GM12872 (cell line): Measurements from ENCODE around the gene SPATA21.

ENCODE experiments used
- CTCF ChIP-seq: IDR thresholded peaks from 3 replicates; pipeline ENCODE4 v1.5.1; 2011; ENCODE audit warnings: low read depth, mild to moderate bottlenecking, low read length, moderate library complexity; ENCODE audit not compliant: insufficient read depth

Gene SPATA21

GRCh38 chr1:16442265-16442664 is 5.0 kb upstream of the SPATA21 start:
- no peak for TF ChIP-seq CTCF

DNA sequence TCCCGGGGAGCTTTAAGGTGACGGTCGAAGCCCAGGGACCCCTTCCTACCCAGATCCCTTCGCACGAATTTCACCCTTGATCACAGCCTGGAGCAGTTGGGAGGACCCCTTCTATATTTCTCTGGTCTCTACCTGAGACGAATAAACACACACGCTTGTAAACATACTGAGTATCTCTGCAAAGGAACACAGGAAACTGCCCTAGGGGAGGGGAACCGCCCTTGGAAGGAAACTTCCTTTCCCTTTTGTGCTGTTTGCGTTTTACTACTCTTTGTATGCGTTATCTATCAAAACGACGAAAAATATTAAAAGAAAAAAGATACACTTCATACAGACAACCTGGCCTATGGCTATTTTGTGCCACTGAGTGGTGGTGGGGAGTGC is 4.0 kb upstream of the SPATA21 start:
- no peak for TF ChIP-seq CTCF

DNA sequence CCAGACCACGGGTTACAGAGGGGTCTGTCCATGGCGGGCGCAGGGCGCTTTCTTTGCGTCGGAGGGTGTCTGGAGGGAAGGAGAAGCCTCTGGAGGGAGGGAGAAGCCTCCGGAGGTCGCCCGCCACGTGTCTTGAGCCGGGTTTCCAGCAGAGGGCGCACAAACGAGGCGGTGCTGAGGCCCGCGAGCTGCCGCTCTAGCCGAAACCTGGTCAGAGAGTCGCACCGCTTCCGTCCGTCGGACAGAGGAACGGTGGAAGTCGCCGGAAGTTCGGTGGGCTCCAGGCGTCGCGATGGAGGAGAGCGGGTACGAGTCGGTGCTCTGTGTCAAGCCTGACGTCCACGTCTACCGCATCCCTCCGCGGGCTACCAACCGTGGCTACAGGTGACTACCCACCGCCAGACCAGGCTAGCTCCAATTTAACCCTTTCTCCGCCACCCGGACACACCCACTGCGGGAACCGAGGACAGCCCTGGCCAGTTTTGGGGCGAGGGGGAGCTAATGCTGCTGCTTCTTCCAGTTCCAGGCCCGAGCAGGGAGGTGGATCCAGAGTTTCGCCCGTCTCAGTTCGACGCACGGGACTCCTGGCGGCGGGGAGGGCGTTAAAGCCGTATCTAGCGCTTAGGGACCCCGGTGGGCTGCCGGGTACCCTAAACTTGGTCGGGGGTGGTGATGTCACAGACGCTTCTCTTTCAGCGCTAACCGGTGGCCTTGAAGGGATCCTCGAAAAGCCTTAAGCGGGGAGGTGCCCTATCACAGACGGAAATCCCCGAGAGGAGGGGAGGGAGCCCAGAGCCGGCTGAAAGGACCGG is 3.5 kb upstream of the SPATA21 start, which contains the start of gene NECAP2:
TSS of gene NECAP2 (plus strand) at position 255 of the 812 bp plus-strand sequence. CDS start at position 293, 38 bp downstream.
- peak; percentile 89 for TF ChIP-seq CTCF

- no peak for TF ChIP-seq CTCF
Measured at GRCh38 chr1:16440131-16440469, 2.9 kb upstream of the SPATA21 start.

GRCh38 chr1:16438924-16439323 is 1.7 kb upstream of the SPATA21 start:
- TF ChIP-seq CTCF = no peak

GRCh38 chr1:16438516-16438915 is 1.3 kb upstream of the SPATA21 start:
- no peak for TF ChIP-seq CTCF

- TF ChIP-seq CTCF = no peak
Measured at GRCh38 chr1:16434501-16434900, 2.7 kb downstream of the SPATA21 start.
